GM18498 (cell line): ENCODE results near the gene EIF3CL.
"Not testable (repeated sequence)": the region's sequence is repeated elsewhere in the genome, so short reads cannot be mapped to it uniquely, and the experiment has no call there.

Experiments used
- ATAC-seq: cut with Tn5 transposase; IDR thresholded peaks from one replicate; pipeline ENCODE4 v1.9.1; 2021; ENCODE audit warnings: mild to moderate bottlenecking, moderate library complexity; ENCODE audit not compliant: unreplicated experiment

The EIF3CL gene

GRCh38 chr16:28364268-28365173, 39.1 kb downstream of the EIF3CL start:
- peak; percentile 93 for ATAC-seq

- ATAC-seq, result not testable (repeated sequence)
These were observed 40.2 kb downstream of the EIF3CL start, which contains the start of gene NPIPB6 for GRCh38 chr16:28363408-28363807. Gene NPIPB6, minus strand, starts transcription at chr16:28363508. Its CDS starts 686 bp downstream, at chr16:28362822.

DNA sequence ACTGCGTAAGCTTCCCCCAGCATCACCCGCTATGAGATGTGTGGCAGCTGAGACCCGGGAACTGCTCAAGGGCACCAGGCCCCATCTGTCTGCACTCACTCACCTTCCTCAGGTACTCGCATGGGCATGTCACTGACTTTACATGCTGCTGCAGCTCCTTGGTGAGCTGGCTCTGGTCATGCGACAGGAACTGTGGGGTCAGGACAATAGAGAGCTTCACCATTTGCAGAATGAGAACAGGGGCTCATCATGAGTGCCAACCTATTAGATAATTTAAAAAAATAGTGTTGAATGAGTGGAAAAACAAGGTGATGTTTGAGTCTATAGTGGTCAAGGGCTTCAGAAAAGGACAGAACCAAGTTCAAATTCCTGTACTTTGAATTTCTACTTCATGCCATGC, 41.0 kb downstream of the EIF3CL start:
- not testable (repeated sequence) for ATAC-seq

GRCh38 chr16:28338230-28338629, 65.4 kb downstream of the EIF3CL start:
- ATAC-seq, result not testable (repeated sequence)

DNA sequence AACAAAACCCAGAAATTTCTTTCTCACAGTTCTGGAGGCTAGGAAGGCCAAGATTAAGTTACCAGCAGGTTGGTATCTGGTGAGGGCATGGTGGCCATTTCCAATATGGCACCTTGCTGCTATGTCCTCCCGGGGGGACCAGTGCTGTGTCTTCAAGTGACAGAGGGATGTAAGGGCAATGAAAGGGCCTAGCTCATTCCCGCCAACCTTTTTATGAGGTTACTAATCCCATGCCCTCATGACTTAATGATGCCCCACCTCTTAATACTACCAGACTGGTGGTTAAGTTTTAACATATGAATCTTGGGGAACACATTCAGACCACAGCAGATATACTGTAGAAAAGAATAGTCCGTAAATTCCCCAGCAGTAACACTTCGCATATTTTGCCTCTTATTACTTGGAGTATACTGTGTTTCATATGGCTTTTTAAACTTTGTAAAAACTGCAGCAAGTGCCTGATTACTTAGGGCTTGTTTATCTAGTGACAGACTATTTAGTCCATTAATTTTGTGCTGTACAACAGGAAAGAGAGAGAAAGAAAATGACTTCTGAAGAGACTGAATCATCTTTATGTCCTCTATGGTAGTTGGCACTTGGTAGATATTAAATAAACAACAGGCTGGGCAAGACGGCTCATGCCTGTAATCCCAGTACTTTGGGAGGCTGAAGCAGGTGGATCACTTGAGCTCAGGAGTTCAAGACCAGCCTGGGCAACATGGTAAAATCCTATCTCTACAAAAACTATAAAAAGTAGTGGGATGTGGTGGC, 66.5 kb downstream of the EIF3CL start:
- not testable (repeated sequence) for ATAC-seq

- not testable (repeated sequence) for ATAC-seq
These were observed 68.0 kb downstream of the EIF3CL start for GRCh38 chr16:28335678-28336077.

GRCh38 chr16:28332632-28333031, 71.0 kb downstream of the EIF3CL start:
- not testable (repeated sequence) for ATAC-seq

DNA sequence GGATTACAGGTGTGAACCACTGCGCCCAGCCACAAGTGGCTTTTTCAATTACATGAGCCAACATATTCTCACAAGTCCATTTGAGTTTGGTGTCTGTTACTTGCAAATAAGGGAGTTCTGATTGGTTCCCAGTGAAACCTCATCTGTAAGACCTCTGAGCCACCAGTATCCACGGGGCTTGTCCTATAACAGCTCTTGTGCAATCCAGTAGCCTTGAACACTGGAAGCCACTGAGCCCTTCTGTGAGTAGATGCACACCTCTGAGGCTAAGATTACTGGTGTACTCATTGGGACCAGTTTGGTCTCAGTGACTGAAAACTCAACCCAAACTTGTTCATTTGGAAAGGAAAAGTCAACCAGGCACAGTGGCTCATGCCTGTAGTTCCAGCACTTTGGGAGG, 72.7 kb downstream of the EIF3CL start:
- ATAC-seq, result not testable (repeated sequence)

GRCh38 chr16:28330232-28330631, 73.4 kb downstream of the EIF3CL start:
- ATAC-seq, result not testable (repeated sequence)
